HEK293T (cell line): ENCODE data around the gene OPCML.

Experiments
- CTCF ChIA-PET: fragments of 350-600 bp; formaldehyde crosslinking; extraction: SDS; loops from one replicate; lab custom pipeline; 2021; ENCODE audit warnings: antibody characterized with exemption, inconsistent platforms; lab: Yijun Ruan, JAX
- POLR2A ChIA-PET: fragments of 350-600 bp; formaldehyde crosslinking; extraction: SDS; loops from one replicate; lab custom pipeline; 2020; ENCODE audit warnings: antibody characterized with exemption, inconsistent platforms; lab: Yijun Ruan, JAX
- DNase-seq: peaks from one replicate; pipeline ENCODE4 v3.0.0; 2012; ENCODE audit warnings: mixed read lengths; ENCODE audit errors: extremely low spot score
- ARNT ChIP-seq: fragments of 450-650 bp; IDR thresholded peaks from 2 replicates; pipeline ENCODE4 v1.6.1; 2017; ENCODE audit warnings: mild to moderate bottlenecking
- BHLHE40 ChIP-seq: fragments of 450-650 bp; IDR thresholded peaks from 2 replicates; pipeline ENCODE4 v1.6.1; 2016; ENCODE audit warnings: mild to moderate bottlenecking, moderate library complexity, borderline replicate concordance
- CTBP1 ChIP-seq: fragments of 450-650 bp; IDR thresholded peaks from 2 replicates; pipeline ENCODE4 v1.6.1; 2016; ENCODE audit warnings: borderline replicate concordance
- ELF4 ChIP-seq: fragments of 450-650 bp; IDR thresholded peaks from 2 replicates; pipeline ENCODE4 v1.6.1; 2017; ENCODE audit warnings: antibody characterized with exemption
- FOXA1 ChIP-seq: fragments of 450-650 bp; IDR thresholded peaks from 2 replicates; pipeline ENCODE4 v1.6.1; 2016; ENCODE audit warnings: mild to moderate bottlenecking
- FOXK2 ChIP-seq: fragments of 450-650 bp; IDR thresholded peaks from 2 replicates; pipeline ENCODE4 v1.6.1; 2016; ENCODE audit warnings: mild to moderate bottlenecking
- FOXM1 ChIP-seq: fragments of 450-650 bp; IDR thresholded peaks from 2 replicates; pipeline ENCODE4 v1.6.1; 2017; ENCODE audit warnings: mild to moderate bottlenecking, borderline replicate concordance
- HDGF ChIP-seq: fragments of 450-650 bp; IDR thresholded peaks from 2 replicates; pipeline ENCODE4 v1.6.1; 2017; ENCODE audit warnings: antibody characterized with exemption, borderline replicate concordance
- L3MBTL2 ChIP-seq: fragments of 450-650 bp; conservative IDR thresholded peaks from 2 replicates; pipeline ENCODE4 v1.6.1; 2016; ENCODE audit warnings: mild to moderate bottlenecking
- LEF1 ChIP-seq: fragments of 450-650 bp; IDR thresholded peaks from 2 replicates; pipeline ENCODE4 v1.6.1; 2017; ENCODE audit warnings: mild to moderate bottlenecking, borderline replicate concordance
- NFRKB ChIP-seq: fragments of 450-650 bp; IDR thresholded peaks from 2 replicates; pipeline ENCODE4 v1.6.1; 2016; ENCODE audit warnings: mild to moderate bottlenecking, moderate library complexity
- SP1 ChIP-seq: fragments of 450-650 bp; IDR thresholded peaks from 2 replicates; pipeline ENCODE4 v1.6.1; 2017
- SUZ12 ChIP-seq: fragments of 450-650 bp; IDR thresholded peaks from 2 replicates; pipeline ENCODE4 v1.6.1; 2016; ENCODE audit warnings: mild to moderate bottlenecking
- TARDBP ChIP-seq: fragments of 450-650 bp; IDR thresholded peaks from 2 replicates; pipeline ENCODE4 v1.6.1; 2016
- ZNF384 ChIP-seq: fragments of 450-650 bp; IDR thresholded peaks from 2 replicates; pipeline ENCODE4 v1.6.1; 2016
- TF ChIP-seq, protein P1 (sequence below): fragments of 450-650 bp; IDR thresholded peaks from 2 replicates; pipeline ENCODE4 v1.6.1; 2016

Gene OPCML

DNA sequence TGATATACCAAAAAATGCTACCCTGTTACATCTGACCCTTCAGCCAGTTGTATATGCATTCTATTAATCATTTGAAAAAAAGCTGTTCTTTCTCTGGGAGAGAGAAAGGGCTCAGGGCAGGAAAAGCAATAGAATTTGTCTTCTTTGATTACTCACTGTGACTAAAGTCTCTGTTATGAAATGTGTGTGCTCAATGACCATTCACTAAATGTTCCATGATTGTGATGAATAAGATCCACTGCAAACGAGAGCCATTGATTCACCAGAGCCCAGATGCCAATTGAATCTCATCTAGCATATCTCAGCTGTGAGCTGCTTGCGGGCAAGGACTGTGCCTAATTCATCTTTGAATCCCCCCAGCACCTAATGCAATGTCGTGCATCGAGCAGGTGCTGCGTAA, 184.3 kb downstream of the OPCML start:
- ChIA-PET CTCF (no interaction called here), POLR2A (no interaction called here)
- no peak for TF ChIP-seq NFRKB
- no peak for TF ChIP-seq LEF1
- TF ChIP-seq SP1: no peak
- no peak for DNase-seq

DNA sequence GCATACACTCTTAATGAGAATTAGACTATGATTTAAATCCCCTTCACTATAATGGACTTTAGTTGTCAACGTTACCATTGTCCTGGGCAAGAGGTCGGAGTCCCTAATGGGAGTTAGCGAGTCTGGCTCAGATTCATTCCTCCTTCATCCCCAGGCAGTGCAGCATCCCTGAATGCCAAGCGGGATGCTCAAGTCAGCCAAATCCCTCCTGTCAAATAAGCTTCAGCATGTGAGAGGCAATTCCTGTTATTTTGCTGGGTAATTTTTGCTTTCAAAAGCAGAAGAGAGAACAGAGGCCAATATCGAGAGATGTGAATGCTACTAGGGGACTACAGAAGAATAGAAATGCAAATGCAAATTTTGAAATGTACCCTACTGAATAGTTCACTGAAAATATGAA, 186.2 kb downstream of the OPCML start:
- CTCF ChIA-PET: no interaction called here
- POLR2A ChIA-PET: no interaction called here
- no peak for TF ChIP-seq TARDBP
- no peak for TF ChIP-seq FOXA1
- TF ChIP-seq ARNT: no peak
- TF ChIP-seq LEF1: no peak
- no peak for DNase-seq

DNA sequence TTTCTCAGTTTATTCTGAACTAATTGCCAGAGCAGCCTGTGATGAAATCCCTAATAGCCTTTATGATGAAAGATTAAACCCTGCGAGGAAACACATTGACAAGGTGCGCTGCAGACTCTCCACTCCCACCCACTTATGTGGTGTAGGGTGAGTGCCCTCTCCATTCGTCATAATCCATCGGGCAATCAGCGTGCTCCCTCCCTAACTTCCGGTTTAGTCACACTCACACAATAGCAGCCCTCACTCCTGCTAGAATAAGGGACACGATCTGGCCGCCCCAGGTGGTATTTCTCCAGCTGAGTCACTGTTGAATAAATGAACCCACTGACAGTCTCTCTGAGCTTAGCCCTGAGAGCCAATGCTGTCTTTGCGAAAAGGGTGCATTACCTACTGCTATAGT, 188.3 kb downstream of the OPCML start:
- TF ChIP-seq SP1 (no peak), CTBP1 (no peak), ELF4 (no peak), FOXA1 (no peak), ARNT (no peak), TARDBP (no peak), FOXM1 (no peak), NFRKB (no peak), LEF1 (no peak), L3MBTL2 (no peak), FOXK2 (no peak), ZNF384 (no peak), HDGF (no peak), SUZ12 (no peak), BHLHE40 (no peak)
- TF ChIP-seq, protein P1, sequence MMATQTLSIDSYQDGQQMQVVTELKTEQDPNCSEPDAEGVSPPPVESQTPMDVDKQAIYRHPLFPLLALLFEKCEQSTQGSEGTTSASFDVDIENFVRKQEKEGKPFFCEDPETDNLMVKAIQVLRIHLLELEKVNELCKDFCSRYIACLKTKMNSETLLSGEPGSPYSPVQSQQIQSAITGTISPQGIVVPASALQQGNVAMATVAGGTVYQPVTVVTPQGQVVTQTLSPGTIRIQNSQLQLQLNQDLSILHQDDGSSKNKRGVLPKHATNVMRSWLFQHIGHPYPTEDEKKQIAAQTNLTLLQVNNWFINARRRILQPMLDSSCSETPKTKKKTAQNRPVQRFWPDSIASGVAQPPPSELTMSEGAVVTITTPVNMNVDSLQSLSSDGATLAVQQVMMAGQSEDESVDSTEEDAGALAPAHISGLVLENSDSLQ: no peak
- no peak for DNase-seq
- POLR2A ChIA-PET: no interaction called here
- CTCF ChIA-PET: no interaction called here

DNA sequence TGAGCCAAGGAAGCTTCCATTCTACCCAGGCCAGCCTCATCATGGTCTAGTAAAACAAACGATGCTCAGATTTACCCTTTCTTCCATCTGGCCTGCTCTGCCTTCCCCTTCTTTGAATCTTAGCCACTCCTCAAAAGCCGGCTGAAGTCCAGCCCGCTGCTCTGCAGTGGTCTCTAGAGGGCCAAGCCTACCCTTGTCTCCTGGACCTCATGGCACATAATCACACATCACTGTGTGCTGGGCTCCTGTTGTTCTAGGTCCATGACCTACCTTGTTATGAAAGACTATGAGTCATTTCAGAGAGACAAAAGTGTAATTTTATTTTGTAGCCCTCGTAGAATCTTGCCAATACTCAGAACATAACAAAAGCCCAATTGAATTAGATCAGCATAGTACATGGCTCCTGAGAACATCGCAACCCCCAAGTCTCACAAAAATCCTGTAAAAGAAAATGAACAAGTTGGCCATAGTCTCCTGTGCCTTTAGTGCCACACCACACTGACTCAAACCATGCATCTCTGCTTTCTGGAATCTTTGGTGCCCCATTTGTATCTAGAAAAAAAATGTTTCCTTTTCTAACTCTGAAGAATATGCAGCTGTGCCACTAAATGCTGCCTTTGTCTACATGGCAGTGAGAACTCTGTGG, 192.7 kb downstream of the OPCML start:
- ChIA-PET POLR2A (no interaction called here), CTCF (no interaction called here)
- no peak for DNase-seq
- TF ChIP-seq, protein P1: no peak
- no peak for TF ChIP-seq ZNF384
- no peak for TF ChIP-seq ARNT
- TF ChIP-seq SUZ12: no peak
- no peak for TF ChIP-seq FOXM1

DNA sequence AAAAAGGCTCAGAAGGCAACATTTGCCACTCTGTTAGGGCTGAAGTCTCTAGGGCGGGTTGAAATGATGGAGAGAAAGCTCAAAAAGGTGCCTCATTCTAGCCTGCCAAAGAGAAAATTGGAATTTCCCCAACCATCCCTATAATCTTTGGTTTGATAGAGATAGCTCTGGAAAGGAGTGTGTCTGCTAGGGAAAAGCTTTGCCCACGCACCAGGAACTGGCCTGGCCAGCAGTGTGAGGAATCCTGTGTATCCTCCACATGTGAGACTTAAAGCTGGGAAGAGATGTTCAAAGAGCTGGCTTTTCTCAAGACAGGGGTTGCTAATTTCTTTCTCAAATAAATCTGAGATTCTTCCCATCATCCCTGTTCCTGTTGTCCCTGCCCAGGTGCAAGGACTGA, 193.7 kb downstream of the OPCML start:
- TF ChIP-seq LEF1 (no peak), FOXA1 (no peak), FOXM1 (no peak), ARNT (no peak), BHLHE40 (no peak), FOXK2 (no peak), ELF4 (no peak), ZNF384 (no peak), HDGF (no peak), NFRKB (no peak), SUZ12 (no peak), CTBP1 (no peak)
- TF ChIP-seq, protein P1: no peak
- ChIA-PET CTCF (no interaction called here), POLR2A (no interaction called here)
- no peak for DNase-seq

DNA sequence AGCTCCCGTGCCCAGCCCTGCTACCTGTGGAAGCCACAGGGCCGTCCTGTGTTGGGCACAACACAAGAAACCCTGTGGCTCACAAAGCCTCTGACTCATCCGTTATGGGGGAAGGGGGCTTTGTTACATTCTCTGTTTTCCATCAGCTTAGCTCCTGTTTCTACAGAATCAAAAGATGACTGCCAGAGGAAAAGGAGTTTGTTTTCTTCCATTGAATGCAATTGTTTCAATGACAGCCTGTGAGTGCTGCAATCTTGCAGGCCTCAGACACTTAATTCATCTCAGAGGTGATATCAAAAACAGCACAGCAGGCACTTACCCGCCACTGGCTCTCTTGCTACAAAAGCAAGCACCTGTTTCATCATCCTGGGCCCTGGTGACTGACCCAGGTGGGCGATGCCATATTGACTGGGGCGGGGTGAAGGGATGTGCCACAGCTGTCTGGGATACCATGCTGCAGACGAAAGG, 194.3 kb downstream of the OPCML start:
- DNase-seq: no peak
- TF ChIP-seq FOXM1 (no peak), FOXK2 (no peak), BHLHE40 (no peak), ELF4 (no peak), L3MBTL2 (no peak), ZNF384 (no peak), HDGF (no peak), ARNT (no peak), SP1 (no peak), LEF1 (no peak), CTBP1 (no peak), SUZ12 (no peak), FOXA1 (no peak), TARDBP (no peak), NFRKB (no peak)
- TF ChIP-seq, protein P1: no peak
- POLR2A ChIA-PET: no interaction called here
- CTCF ChIA-PET: no interaction called here
